NCI-H1417 (cell line): Measurements from ENCODE around the gene PCDHA12.
"Not testable (repeated sequence)": the region's sequence is repeated elsewhere in the genome, so short reads cannot be mapped to it uniquely, and the experiment has no call there.

Experiments
- DNase-seq, 3 experiments: peaks; one replicate each; lab custom pipeline; 2025; lab: John Stamatoyannopoulos, UW

PCDHA12 gene, protein sequence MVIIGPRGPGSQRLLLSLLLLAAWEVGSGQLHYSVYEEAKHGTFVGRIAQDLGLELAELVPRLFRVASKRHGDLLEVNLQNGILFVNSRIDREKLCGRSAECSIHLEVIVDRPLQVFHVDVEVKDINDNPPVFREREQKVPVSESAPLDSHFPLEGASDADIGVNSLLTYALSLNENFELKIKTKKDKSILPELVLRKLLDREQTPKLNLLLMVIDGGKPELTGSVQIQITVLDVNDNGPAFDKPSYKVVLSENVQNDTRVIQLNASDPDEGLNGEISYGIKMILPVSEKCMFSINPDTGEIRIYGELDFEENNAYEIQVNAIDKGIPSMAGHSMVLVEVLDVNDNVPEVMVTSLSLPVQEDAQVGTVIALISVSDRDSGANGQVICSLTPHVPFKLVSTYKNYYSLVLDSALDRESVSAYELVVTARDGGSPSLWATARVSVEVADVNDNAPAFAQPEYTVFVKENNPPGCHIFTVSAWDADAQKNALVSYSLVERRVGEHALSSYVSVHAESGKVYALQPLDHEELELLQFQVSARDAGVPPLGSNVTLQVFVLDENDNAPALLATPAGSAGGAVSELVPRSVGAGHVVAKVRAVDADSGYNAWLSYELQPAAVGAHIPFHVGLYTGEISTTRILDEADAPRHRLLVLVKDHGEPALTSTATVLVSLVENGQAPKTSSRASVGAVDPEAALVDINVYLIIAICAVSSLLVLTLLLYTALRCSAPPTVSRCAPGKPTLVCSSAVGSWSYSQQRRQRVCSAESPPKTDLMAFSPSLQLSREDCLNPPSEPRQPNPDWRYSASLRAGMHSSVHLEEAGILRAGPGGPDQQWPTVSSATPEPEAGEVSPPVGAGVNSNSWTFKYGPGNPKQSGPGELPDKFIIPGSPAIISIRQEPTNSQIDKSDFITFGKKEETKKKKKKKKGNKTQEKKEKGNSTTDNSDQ

GRCh38 chr5:140875085-140876065 lies at the start of gene PCDHA12:
Gene PCDHA12, plus strand, starts transcription at chr5:140875308. Its CDS starts 165 bp downstream, at chr5:140875473.
- no peak for DNase-seq

- peak; percentile 36 to 88 (median 77) for DNase-seq
Measured at GRCh38 chr5:140827704-140828361, 47.3 kb upstream of the PCDHA12 start, which contains the start of gene PCDHA6. Gene PCDHA6, plus strand, starts transcription at chr5:140827960. Its CDS starts 132 bp downstream, at chr5:140828092.

- DNase-seq = peak; percentile 29 to 83 (median 60)
Measured at GRCh38 chr5:140828362-140828737, 46.8 kb upstream of the PCDHA12 start.

DNA sequence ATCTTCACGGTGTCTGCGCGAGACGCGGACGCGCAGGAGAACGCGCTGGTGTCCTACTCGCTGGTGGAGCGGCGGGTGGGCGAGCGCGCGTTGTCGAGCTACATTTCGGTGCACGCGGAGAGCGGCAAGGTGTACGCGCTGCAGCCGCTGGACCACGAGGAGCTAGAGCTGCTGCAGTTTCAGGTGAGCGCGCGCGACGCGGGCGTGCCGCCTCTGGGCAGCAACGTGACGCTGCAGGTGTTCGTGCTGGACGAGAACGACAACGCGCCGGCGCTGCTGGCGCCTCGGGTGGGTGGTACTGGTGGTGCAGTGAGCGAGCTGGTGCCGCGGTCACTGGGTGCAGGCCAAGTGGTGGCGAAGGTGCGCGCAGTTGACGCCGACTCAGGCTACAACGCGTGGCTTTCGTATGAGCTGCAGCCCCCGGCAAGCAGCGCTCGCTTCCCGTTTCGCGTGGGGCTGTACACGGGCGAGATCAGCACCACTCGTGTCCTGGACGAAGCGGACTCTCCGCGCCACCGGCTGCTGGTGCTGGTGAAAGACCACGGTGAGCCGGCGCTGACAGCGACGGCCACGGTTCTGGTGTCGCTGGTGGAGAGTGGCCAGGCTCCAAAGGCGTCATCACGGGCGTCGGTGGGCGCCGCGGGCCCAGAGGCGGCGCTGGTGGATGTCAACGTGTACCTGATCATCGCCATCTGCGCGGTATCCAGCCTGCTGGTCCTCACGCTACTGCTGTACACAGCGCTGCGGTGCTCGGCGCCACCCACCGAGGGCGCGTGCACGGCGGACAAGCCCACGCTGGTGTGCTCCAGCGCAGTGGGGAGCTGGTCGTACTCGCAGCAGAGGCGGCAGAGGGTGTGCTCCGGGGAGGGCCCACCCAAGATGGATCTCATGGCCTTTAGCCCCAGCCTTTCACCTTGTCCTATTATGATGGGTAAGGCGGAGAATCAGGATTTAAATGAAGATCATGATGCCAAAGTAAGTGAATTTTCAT lies 45.3 kb upstream of the PCDHA12 start:
- DNase-seq = not testable (repeated sequence)

DNA sequence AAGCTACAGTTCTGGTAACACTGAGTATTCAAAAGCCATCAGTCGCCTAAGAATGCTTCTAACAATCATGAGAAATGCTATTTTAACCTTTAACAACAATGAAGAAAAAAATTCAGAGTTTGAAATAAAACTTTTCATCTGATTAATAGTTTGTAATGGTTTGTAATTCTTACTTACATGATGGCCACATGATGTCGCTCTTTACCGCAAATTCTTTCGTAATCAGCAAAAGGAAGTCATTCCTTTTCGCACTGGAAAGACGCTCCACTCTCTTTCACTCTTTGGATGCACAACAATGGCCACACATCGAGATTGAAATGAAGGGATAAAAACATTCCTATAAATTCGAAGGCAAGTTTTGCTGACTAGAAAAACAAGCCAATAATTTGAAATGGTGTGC lies 41.1 kb upstream of the PCDHA12 start, which contains the start of gene PCDHA7:
TSS of gene PCDHA7 (plus strand) at position 277 of the 400 bp plus-strand sequence. CDS start at position 392, 115 bp downstream.
- DNase-seq = no peak

DNA sequence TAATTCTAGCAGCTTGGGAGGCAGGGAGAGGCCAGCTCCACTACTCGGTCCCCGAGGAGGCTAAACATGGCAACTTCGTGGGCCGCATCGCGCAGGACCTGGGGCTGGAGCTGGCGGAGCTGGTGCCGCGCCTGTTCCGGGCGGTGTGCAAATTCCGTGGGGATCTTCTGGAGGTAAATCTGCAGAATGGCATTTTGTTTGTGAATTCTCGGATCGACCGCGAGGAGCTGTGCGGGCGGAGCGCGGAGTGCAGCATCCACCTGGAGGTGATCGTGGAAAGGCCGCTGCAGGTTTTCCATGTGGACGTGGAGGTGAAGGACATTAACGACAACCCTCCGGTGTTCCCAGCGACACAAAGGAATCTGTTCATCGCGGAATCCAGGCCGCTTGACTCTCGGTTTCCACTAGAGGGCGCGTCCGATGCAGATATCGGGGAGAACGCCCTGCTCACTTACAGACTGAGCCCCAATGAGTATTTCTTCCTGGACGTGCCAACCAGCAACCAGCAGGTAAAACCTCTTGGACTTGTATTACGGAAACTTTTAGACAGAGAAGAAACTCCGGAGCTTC lies 40.6 kb upstream of the PCDHA12 start:
- DNase-seq = not testable (repeated sequence)

- DNase-seq = no peak
Measured at GRCh38 chr5:140835622-140836510, 39.2 kb upstream of the PCDHA12 start.

- DNase-seq = no peak
Measured at GRCh38 chr5:140840978-140841962, 33.8 kb upstream of the PCDHA12 start, which contains the start of gene PCDHA8. Gene PCDHA8, plus strand, starts transcription at chr5:140841187. Its CDS starts 135 bp downstream, at chr5:140841322.

DNA sequence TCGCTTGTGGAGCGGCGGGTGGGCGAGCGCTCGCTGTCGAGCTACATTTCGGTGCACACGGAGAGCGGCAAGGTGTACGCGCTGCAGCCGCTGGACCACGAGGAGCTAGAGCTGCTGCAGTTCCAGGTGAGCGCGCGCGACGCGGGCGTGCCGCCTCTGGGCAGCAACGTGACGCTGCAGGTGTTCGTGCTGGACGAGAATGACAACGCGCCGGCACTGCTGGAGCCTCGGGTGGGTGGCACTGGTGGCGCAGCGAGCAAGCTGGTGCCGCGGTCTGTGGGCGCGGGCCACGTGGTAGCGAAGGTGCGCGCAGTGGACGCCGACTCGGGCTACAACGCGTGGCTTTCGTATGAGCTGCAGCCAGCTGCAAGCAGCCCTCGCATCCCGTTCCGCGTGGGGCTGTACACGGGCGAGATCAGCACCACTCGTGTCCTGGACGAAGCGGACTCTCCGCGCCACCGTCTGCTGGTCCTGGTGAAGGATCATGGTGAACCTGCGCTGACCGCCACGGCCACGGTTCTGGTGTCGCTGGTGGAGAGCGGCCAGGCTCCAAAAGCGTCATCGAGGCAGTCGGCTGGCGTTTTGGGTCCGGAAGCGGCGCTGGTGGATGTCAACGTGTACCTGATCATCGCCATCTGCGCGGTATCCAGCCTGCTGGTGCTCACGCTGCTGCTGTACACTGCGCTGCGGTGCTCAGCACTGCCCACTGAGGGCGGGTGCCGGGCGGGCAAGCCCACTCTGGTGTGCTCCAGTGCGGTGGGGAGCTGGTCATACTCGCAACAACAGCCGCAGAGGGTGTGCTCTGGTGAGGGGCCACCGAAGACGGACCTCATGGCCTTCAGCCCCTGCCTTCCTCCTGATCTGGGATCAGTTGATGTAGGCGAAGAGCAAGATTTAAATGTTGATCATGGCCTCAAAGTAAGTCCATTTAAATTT lies 32.0 kb upstream of the PCDHA12 start:
- DNase-seq = no peak

DNA sequence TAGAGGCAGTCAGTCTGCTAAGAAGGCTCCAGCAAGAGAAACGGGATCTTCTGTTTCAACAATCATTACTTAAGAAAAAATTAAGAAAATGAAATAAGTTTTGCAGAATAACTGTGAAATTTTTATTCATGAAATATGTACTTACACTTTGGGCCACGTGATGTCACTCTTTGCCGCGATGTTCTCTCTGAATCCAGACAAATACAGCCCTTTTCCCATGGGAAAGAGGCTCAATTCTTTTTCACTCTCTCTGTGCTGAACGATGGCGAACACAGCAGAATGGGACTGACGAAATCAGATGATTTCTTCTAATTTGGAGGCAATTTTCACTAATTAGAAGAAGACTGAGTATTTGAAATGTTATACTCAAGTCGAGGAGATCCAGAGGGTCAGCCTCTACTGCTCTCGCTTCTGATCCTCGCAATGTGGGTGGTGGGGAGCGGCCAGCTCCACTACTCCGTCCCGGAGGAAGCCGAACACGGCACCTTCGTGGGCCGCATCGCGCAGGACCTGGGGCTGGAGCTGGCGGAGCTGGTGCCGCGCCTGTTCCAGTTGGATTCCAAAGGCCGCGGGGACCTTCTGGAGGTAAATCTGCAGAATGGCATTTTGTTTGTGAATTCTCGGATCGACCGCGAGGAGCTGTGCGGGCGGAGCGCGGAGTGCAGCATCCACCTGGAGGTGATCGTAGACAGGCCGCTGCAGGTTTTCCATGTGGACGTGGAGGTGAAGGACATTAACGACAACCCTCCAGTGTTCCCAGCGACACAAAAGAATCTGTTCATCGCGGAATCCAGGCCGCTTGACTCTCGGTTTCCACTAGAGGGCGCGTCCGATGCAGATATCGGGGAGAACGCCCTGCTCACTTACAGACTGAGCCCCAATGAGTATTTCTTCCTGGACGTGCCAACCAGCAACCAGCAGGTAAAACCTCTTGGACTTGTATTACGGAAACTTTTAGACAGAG lies 26.7 kb upstream of the PCDHA12 start, which contains the start of gene PCDHA9:
TSS of gene PCDHA9 (plus strand) at position 244 of the 964 bp plus-strand sequence. CDS start at position 358, 114 bp downstream.
- not testable (repeated sequence) for DNase-seq

DNA sequence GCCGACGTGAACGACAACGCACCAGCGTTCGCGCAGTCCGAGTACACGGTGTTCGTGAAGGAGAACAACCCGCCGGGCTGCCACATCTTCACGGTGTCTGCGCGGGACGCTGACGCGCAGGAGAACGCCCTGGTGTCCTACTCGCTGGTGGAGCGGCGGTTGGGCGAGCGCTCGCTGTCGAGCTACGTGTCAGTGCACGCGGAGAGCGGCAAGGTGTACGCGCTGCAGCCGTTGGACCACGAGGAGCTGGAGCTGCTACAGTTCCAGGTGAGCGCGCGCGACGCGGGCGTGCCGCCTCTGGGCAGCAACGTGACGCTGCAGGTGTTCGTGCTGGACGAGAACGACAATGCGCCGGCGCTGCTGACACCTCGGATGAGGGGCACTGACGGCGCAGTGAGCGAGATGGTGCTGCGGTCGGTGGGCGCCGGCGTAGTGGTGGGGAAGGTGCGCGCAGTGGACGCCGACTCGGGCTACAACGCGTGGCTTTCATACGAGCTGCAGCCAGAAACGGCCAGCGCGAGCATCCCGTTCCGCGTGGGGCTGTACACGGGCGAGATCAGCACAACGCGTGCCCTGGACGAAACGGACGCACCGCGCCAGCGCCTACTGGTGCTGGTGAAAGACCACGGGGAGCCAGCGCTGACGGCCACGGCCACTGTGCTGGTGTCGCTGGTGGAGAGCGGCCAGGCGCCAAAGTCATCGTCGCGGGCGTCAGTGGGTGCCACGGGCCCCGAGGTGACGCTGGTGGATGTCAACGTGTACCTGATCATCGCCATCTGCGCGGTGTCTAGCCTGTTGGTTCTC lies 25.1 kb upstream of the PCDHA12 start:
- DNase-seq = not testable (repeated sequence)

- DNase-seq = peak in 1 of 3 experiments; percentile 87
Measured at GRCh38 chr5:140855772-140856674, 19.1 kb upstream of the PCDHA12 start, which contains the start of gene PCDHA10. Gene PCDHA10, plus strand, starts transcription at chr5:140855897. Its CDS starts 152 bp downstream, at chr5:140856049.
